ENCODE measurements around the gene PTMS.

- TF ChIP-seq PRDM4 (tag by site-specific recombination; IDR thresholded peaks at IDR 0.05) (no peak), ZNF423 (tag by site-specific recombination; IDR thresholded peaks at IDR 0.05) (no peak), KLF10 (tag by site-specific recombination; IDR thresholded peaks at IDR 0.05) (no peak), TRIM28 (IDR thresholded peaks at IDR 0.05; ENCODE audit: borderline replicate concordance, low read length) (no peak), SP2 (tag by site-specific recombination; IDR thresholded peaks at IDR 0.05) (no peak)
- TF ChIP-seq, protein P1, sequence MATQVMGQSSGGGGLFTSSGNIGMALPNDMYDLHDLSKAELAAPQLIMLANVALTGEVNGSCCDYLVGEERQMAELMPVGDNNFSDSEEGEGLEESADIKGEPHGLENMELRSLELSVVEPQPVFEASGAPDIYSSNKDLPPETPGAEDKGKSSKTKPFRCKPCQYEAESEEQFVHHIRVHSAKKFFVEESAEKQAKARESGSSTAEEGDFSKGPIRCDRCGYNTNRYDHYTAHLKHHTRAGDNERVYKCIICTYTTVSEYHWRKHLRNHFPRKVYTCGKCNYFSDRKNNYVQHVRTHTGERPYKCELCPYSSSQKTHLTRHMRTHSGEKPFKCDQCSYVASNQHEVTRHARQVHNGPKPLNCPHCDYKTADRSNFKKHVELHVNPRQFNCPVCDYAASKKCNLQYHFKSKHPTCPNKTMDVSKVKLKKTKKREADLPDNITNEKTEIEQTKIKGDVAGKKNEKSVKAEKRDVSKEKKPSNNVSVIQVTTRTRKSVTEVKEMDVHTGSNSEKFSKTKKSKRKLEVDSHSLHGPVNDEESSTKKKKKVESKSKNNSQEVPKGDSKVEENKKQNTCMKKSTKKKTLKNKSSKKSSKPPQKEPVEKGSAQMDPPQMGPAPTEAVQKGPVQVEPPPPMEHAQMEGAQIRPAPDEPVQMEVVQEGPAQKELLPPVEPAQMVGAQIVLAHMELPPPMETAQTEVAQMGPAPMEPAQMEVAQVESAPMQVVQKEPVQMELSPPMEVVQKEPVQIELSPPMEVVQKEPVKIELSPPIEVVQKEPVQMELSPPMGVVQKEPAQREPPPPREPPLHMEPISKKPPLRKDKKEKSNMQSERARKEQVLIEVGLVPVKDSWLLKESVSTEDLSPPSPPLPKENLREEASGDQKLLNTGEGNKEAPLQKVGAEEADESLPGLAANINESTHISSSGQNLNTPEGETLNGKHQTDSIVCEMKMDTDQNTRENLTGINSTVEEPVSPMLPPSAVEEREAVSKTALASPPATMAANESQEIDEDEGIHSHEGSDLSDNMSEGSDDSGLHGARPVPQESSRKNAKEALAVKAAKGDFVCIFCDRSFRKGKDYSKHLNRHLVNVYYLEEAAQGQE (tag by site-specific recombination; IDR thresholded peaks at IDR 0.05), result no peak
- TF ChIP-seq, protein P2, sequence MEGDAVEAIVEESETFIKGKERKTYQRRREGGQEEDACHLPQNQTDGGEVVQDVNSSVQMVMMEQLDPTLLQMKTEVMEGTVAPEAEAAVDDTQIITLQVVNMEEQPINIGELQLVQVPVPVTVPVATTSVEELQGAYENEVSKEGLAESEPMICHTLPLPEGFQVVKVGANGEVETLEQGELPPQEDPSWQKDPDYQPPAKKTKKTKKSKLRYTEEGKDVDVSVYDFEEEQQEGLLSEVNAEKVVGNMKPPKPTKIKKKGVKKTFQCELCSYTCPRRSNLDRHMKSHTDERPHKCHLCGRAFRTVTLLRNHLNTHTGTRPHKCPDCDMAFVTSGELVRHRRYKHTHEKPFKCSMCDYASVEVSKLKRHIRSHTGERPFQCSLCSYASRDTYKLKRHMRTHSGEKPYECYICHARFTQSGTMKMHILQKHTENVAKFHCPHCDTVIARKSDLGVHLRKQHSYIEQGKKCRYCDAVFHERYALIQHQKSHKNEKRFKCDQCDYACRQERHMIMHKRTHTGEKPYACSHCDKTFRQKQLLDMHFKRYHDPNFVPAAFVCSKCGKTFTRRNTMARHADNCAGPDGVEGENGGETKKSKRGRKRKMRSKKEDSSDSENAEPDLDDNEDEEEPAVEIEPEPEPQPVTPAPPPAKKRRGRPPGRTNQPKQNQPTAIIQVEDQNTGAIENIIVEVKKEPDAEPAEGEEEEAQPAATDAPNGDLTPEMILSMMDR (tag by site-specific recombination; IDR thresholded peaks at IDR 0.05), result no peak
- TF ChIP-seq, protein P3, sequence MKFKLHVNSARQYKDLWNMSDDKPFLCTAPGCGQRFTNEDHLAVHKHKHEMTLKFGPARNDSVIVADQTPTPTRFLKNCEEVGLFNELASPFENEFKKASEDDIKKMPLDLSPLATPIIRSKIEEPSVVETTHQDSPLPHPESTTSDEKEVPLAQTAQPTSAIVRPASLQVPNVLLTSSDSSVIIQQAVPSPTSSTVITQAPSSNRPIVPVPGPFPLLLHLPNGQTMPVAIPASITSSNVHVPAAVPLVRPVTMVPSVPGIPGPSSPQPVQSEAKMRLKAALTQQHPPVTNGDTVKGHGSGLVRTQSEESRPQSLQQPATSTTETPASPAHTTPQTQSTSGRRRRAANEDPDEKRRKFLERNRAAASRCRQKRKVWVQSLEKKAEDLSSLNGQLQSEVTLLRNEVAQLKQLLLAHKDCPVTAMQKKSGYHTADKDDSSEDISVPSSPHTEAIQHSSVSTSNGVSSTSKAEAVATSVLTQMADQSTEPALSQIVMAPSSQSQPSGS (tag by site-specific recombination; IDR thresholded peaks at IDR 0.05; ENCODE audit: low read depth), result no peak
- TF ChIP-seq, protein P4, sequence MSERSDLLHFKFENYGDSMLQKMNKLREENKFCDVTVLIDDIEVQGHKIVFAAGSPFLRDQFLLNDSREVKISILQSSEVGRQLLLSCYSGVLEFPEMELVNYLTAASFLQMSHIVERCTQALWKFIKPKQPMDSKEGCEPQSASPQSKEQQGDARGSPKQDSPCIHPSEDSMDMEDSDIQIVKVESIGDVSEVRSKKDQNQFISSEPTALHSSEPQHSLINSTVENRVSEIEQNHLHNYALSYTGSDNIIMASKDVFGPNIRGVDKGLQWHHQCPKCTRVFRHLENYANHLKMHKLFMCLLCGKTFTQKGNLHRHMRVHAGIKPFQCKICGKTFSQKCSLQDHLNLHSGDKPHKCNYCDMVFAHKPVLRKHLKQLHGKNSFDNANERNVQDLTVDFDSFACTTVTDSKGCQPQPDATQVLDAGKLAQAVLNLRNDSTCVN (tag by site-specific recombination; optimal IDR thresholded peaks at IDR 0.05), result no peak
Measured at GRCh38 chr12:6758506-6759095, 7.6 kb upstream of the PTMS start.
